SJSA1 (cell line): ENCODE results near the gene PITX1. TPM values are rescaled to one million over a fixed set of nuclear protein-coding genes. Genes with fewer than 3 reads are reported as not detected.
A peak's percentile ranks its signal among the peaks of the same experiment; 100 is the strongest.
"Not testable (repeated sequence)": the region's sequence is repeated elsewhere in the genome, so short reads cannot be mapped to it uniquely, and the experiment has no call there.

Experiments used
- DNase-seq, 2 experiments: peaks; one replicate each; pipeline ENCODE4 v3.0.0-alpha.2; 2015 to 2020; ENCODE audit warnings: low spot score in 2 of 2, low read depth in 1 of 2
- H3K27ac ChIP-seq: fragments of 250-450 bp; sonication (Bioruptor Pico); 2 replicates; pipeline ENCODE4 v1.5.1; 2020; ENCODE audit warnings: mild to moderate bottlenecking, moderate library complexity
- H3K27me3 ChIP-seq: fragments of 250-450 bp; sonication (Bioruptor Pico); replicated peaks from 2 replicates; pipeline ENCODE4 v1.5.1; 2020; ENCODE audit warnings: mild to moderate bottlenecking, moderate library complexity
- H3K36me3 ChIP-seq: fragments of 250-450 bp; sonication (Bioruptor Pico); 2 replicates; pipeline ENCODE4 v1.5.1; 2020; ENCODE audit warnings: mild to moderate bottlenecking
- H3K4me1 ChIP-seq: fragments of 250-450 bp; sonication (Bioruptor Pico); replicated peaks from 2 replicates; pipeline ENCODE4 v1.6.1; 2021; ENCODE audit warnings: mild to moderate bottlenecking
- H3K4me3 ChIP-seq: fragments of 250-450 bp; sonication (Bioruptor Pico); 2 replicates; pipeline ENCODE4 v1.5.1; 2020; ENCODE audit warnings: mild to moderate bottlenecking
- H3K9me3 ChIP-seq: fragments of 250-450 bp; sonication (Bioruptor Pico); replicated peaks from 2 replicates; pipeline ENCODE4 v1.5.1; 2020; ENCODE audit warnings: mild to moderate bottlenecking
- total RNA-seq: library from RNA; depleted of rRNA; stranded (reverse); fragments of >200 nt; shearing (Covaris generic); gene quantifications from 2 replicates; pipeline ENCODE4 v1.2.3, GENCODE V29; 2014

PITX1 gene
- total RNA-seq, 1 experiment from 2014 or later = 25.0 TPM

DNA sequence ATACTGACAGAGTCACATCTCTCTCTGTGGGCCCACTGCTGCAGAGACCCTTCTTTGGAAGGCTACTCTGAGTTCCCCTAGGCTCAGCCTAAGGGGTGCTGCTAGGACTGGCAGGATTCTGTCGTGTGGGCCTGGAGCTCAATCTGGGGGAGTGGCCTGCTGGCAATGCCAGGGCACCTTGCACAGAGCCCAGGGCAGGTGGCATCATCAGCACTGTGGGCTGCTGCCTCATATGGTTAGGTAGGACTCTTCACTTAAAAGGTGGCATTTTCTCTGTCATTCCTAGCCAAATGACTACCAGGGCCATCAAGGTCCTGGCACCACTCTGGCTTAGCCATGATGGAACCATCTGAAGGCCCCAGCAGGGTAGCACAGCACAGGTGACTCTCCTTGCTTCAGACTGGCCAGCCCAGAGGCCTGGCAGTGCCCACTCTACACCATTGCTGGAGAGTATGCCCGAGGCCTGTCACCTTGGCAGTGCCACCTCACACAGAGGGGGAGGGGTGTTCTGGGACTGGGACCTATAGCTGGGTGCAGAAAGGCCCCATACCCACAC is 21.9 kb downstream of the PITX1 start:
- Histone ChIP-seq H3K27ac (no peak overlapping the region), H3K9me3 (no peaks in the 10 kb centered on the region), H3K36me3 (no peaks in the 10 kb centered on the region), H3K4me1 (no peaks in the 10 kb centered on the region), H3K4me3 (no peak overlapping the region), H3K27me3 (no peaks in the 10 kb centered on the region)
- peak in 1 of 2 experiments; percentile 43 for DNase-seq

DNA sequence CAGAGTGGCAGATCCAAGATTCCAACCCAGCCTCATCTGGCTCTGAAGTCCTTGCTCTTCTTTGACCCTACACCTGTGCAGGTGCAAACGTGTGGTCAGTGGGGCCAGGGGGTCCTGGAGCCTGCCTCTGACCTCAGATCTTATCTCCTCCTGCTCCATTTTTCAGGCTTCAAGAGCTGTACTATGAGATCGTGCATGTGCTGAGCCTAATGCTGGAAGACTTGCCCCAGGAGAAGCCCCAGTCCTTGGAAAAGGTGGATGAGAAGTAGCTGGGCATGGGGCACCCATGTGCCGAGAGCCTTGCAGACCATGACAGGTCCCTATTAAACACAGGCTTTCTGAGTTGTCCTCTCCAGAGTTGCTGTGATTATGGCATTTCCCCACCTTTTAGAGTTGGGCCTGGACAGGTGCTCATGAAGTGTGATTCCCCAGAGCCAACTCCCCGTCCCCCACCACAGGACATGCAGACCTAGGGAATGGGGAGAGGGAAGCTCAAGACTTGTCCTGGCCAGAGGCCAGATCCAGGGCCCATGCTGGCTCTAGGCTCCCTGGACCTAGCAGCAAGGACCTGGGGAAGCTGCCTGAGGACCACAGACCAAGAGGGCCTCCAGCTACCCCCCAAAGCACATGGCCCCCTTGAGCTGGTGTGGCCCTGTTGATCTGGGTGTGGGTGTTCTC is 22.5 kb downstream of the PITX1 start:
- no peaks in the 10 kb centered on the region for H3K9me3 ChIP-seq
- H3K4me1 ChIP-seq = no peaks in the 10 kb centered on the region
- peak in 1 of 2 experiments; percentile 31 for DNase-seq
- H3K4me3 ChIP-seq = no peak overlapping the region
- no peak overlapping the region for H3K27ac ChIP-seq
- no peaks in the 10 kb centered on the region for H3K27me3 ChIP-seq
- H3K36me3 ChIP-seq = no peaks in the 10 kb centered on the region

DNA sequence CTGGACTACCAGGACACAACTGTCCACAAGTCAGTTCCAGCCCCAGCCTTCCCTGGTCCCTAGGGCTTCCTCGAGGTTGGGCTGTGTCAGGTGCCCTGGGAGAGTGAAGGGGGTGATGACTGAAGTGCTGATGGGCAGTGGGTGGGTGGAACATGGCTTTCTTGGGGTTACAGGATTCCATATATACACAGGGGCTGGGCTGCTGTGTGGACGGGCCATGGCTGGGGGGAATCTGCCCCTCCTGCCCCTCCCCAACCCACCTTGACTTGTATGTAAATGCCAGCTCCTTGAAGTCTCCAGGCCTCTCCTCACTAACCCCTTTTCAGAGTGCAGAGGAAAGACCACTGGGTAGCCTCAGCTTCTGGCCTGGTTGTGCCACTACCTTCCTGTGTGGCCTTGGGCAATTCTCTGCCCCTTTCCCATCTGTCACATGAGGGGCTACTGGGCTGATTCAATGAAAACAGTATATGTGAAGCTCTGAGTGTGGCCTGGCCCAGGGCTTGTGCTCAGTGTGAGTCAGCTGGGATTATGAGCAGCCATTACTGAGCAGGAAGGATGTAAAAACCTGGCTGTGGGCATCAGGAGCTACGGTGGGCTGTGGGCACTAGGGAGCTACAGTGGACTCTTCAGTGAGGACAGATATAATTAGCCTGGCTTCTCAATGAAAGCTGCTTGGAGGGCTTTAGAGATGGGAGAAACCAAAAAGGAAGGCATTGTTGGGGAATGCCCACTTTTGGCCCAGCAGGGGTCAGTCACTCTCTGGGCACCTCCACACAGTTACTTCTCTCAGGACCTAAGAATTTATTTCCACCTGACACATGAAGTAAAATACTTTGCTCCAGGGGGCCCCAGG is 23.3 kb downstream of the PITX1 start:
- H3K27me3 ChIP-seq = no peaks in the 10 kb centered on the region
- no peaks in the 10 kb centered on the region for H3K4me1 ChIP-seq
- H3K36me3 ChIP-seq = no peaks in the 10 kb centered on the region
- H3K9me3 ChIP-seq = no peaks in the 10 kb centered on the region
- no peak overlapping the region for H3K4me3 ChIP-seq
- H3K27ac ChIP-seq = no peak overlapping the region
- DNase-seq = peak in 1 of 2 experiments; percentile 37

DNA sequence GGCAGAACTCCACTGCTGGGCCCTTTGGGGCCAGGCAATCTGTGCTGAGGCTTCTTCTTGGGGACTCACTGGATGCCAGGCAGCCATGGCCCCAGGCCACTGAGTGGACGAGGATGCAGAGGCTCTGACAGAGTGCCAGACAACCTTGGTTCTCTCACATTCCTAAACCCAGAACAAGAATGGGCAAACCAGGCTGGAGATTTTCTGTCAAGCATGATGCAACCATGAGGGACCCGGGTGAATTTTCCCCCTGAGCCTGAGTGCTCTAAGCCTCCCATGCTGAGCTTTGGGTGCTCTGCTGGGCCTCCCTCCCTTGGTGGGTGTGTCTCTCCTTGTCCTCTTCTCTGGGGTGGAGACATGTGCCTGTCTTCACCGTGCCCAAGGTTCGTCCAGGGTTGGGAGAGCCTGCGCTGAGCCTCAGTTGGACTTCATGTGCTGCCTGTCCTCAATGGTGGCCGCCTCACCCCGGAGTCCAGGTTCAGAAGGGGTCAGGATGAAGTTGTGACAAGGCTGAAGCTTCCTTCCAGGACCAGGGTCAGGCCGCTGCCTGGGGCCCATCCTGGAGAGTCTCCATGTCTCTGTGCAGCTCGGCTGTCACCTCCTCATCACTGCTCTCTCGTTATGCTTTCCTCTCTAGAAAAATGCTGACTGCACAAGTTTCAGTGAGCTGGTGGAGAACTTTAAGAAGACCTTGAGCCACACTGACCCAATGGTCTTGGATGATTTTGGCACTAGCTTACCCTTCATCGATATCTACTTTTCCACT is 24.1 kb downstream of the PITX1 start:
- Histone ChIP-seq H3K27ac (no peak overlapping the region), H3K4me1 (no peaks in the 10 kb centered on the region), H3K9me3 (no peaks in the 10 kb centered on the region), H3K27me3 (no peaks in the 10 kb centered on the region), H3K4me3 (no peak overlapping the region), H3K36me3 (no peaks in the 10 kb centered on the region)
- peak in 1 of 2 experiments; percentile 47 for DNase-seq

DNA sequence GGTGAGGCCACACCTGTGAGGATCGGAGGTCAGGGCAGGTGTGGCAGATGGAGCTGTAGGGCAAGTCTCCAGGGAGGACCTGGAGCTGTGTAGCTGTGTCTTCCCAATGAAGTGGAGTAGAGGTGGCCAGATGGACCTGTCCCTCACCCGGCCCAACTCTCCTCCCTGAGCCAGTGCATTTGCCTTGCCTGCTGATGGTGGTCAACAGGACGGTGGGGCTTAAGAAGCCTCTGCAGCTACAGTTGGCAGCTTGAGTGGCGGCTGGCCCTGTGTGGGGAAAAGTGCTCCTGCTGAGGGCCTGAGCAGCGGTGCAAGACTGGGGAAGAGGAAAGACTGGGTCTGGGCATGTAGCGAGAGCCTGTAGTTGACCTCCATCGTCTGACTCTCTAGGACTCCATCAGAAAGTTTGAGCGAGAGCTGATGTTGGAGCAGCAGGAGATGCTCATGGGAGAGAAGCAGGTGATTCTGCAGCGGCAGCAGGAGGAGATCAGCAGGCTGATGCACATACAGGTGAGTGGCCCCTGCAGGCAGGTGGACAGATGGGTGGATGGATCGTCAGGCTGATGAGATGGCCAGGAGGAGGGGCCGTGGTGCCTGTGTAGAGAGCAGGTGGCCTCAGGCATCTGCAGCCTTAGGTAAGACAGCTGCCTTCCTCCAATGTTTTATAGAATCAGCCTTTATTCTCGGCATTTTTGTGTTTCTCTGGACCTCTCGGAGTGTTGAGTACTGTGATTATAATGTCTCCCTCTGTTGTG is 24.9 kb downstream of the PITX1 start:
- Histone ChIP-seq H3K4me1 (no peaks in the 10 kb centered on the region), H3K27ac (no peak overlapping the region), H3K36me3 (no peaks in the 10 kb centered on the region), H3K9me3 (no peaks in the 10 kb centered on the region; the same call in 1 of the 2 replicates), H3K4me3 (no peak overlapping the region), H3K27me3 (no peaks in the 10 kb centered on the region; the same call in 1 of the 2 replicates)
- peak in 1 of 2 experiments; percentile 42 for DNase-seq

DNA sequence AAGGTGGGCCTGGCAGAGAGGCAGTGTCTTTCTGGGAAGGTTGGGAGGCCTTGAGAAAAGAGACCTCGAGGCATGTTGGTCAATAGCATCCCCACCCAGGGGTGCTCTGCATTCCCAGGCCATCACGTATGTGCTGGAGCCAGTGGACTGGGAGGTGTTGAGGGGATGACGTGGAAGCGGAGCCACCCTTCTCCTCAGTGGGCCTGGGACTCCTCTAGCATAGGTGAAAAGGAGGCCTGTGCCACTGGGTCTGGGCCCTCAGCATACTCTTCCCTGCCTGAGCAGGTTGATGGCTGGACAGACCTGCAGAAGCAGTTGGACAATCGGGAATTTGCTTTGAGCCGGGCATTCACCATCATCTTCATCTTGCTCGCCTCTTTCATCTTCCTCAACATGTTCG is 25.5 kb downstream of the PITX1 start:
- Histone ChIP-seq H3K9me3 (no peaks in the 10 kb centered on the region; the same call in none of the 2 replicates), H3K4me3 (no peak overlapping the region), H3K36me3 (no peaks in the 10 kb centered on the region), H3K27ac (no peak overlapping the region), H3K27me3 (no peaks in the 10 kb centered on the region; the same call in 1 of the 2 replicates), H3K4me1 (no peaks in the 10 kb centered on the region)
- DNase-seq = peak in 1 of 2 experiments; percentile 34

DNA sequence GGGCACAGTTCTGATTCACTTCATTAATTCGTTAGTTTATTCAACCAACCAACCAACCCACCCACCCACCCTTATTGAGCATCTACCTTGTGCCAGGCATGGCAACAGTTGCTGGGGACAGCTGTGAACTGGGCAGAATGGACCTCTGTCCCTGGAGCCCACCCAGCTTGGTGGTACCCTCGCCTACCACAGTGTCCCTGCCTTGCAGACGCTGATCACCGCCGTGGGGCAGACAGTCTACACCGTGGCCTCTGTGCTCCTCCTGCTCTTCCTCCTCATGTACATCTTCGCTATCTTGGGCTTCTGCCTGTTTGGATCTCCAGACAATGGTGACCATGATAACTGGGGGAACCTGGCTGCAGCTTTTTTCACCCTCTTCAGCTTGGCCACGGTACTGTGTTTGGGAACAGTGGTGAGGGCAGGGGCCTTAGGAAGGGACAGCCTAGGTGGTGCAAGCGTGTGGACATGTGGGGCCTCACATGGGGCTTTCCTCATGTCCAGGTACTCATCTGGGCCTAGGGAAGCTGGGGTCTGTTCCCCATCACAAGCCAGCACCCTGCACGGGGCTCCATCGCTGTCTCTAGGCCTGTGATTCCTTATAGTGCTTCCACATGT is 26.2 kb downstream of the PITX1 start:
- Histone ChIP-seq H3K4me1 (no peaks in the 10 kb centered on the region), H3K27me3 (no peaks in the 10 kb centered on the region; the same call in 1 of the 2 replicates), H3K9me3 (no peaks in the 10 kb centered on the region; the same call in none of the 2 replicates), H3K27ac (no peak overlapping the region), H3K4me3 (no peak overlapping the region), H3K36me3 (no peaks in the 10 kb centered on the region)
- DNase-seq = peak in 1 of 2 experiments; percentile 38

DNA sequence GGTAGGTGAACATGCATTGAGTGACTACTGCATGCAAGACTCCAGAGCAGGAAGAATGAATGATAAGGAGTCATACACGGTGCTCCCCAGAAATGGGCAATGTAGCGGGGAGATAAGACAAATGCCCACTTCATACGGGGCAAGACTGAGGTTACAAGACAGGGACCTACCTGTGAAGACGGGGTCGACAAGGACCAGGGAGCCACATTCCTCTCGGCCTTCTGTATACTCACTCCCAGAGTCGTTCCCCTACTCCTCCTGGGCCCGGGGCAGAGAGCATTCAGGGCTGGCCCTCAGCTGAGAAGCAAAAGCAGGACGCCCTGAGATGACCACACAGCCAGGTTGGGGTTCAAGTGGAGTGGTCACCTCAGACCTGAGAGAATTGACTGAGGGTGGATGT is 26.7 kb downstream of the PITX1 start:
- peak in 1 of 2 experiments; percentile 41 for DNase-seq
- H3K27ac ChIP-seq = no peak overlapping the region
- no peaks in the 10 kb centered on the region; the same call in 1 of the 2 replicates for H3K27me3 ChIP-seq
- H3K4me3 ChIP-seq = no peak overlapping the region
- no peaks in the 10 kb centered on the region; the same call in none of the 2 replicates for H3K9me3 ChIP-seq
- no peaks in the 10 kb centered on the region for H3K36me3 ChIP-seq
- no peaks in the 10 kb centered on the region for H3K4me1 ChIP-seq

DNA sequence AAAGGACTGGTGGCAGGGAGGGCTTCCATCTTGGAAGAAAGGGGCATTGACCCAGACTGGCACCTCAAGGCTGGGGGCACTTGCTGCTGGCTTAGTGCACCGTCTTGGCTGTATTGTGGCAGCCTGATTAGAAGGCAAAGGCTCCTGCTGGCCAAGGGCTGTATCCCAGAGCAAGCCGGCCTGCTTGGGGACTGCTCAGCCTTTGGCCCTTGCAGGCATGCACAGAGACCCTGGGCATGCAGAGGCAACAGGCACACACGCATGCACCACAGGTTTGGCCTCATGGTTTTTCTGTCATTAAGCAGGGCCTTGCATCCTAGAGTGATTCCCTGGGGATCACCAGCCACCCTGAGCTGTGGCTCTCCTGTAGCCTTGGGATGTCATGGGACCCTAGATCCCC is 29.0 kb downstream of the PITX1 start:
- Histone ChIP-seq H3K9me3 (no peaks in the 10 kb centered on the region; the same call in none of the 2 replicates), H3K27me3 (no peaks in the 10 kb centered on the region; the same call in 1 of the 2 replicates), H3K27ac (no peak overlapping the region), H3K4me1 (no peaks in the 10 kb centered on the region), H3K36me3 (no peaks in the 10 kb centered on the region), H3K4me3 (no peak overlapping the region)
- DNase-seq = no peak

DNA sequence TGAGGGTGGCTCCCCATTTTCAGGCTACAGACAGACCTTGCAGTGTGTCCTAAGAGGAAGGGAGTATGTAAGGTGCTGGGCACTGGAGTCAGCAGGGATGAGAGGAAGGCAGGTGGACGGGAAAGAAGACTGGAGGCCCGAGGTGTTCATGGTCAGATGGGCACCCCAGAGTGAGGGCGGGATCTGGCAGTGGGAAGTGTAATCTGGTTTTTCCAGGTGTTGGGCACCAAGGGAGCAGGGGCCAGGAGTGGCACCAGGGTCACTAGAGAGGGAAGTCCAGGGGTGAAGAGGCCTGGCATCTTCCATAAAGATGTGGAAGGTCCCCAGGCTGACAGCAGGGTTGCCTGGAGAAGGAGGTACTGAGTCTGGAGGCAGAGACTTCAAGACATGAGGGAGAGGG is 29.7 kb downstream of the PITX1 start:
- H3K9me3 ChIP-seq = no peaks in the 10 kb centered on the region; the same call in none of the 2 replicates
- H3K4me1 ChIP-seq = no peaks in the 10 kb centered on the region

DNA sequence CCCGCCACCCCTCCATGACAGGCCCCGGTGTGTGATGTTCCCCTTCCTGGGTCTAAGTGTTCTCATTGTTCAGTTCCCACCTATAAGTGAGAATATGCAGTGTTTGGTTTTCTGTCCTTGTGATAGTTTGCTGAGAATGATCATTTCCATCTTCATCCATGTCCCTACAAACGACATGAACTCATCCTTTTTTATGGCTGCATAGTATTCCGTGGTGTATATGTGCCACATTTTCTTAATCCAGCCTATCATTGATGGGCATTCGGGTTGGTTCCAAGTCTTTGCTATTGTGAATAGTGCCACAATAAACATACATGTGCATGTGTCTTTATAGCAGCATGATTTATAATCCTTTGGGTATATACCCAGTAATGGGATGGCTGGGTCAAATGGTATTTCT is 36.0 kb downstream of the PITX1 start:
- not testable (repeated sequence) for H3K4me1 ChIP-seq, H3K27ac ChIP-seq, DNase-seq, H3K36me3 ChIP-seq, H3K9me3 ChIP-seq, H3K4me3 ChIP-seq
- peaks cover 10% of the 10 kb centered on the region; the same call in 1 of the 2 replicates for H3K27me3 ChIP-seq

More for the DNA sequence above, 29.7 kb downstream of the PITX1 start:
- Histone ChIP-seq H3K27ac (no peak overlapping the region), H3K36me3 (no peaks in the 10 kb centered on the region), H3K4me3 (no peak overlapping the region), H3K27me3 (no peaks in the 10 kb centered on the region; the same call in 1 of the 2 replicates)
- no peak for DNase-seq

DNA sequence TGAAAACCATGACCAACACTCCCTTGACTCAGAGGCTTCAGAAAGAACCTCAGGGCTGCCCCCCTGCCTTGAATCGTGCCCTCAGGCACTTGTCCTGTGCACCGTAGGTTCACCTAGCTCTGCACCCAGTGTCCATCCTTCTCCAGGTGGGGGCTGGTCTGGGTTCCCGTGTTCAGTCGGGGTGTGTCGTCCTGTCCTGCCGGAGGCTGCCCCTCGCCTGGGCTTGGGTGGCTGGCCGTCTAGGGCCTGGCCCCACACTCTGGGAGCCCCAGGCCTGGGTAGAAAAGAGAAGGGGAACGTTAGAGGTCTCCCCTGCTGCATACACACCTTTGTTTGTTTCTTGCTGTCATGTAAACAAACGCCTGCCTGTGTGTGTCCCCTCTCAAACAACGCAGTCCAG is 37.0 kb downstream of the PITX1 start:
- Histone ChIP-seq H3K9me3 (no peaks in the 10 kb centered on the region), H3K36me3 (no peaks in the 10 kb centered on the region), H3K27ac (no peak overlapping the region), H3K4me3 (no peak overlapping the region), H3K4me1 (no peaks in the 10 kb centered on the region), H3K27me3 (0 out of 2 replicates have a peak, but pooled peaks cover 10% of the 10 kb centered on the region)
- DNase-seq = no peak
